Left cardiac atrium (tissue), 4 donors: ENCODE results near the gene LIN7C. TPM values are rescaled to one million over a fixed set of nuclear protein-coding genes. Genes with fewer than 3 reads are reported as not detected.

Experiments used
- ATAC-seq, 2 donors: fragments of 200-7000 bp; cut with Tn5 transposase; one replicate each; pipeline ENCODE4 v1.9.1; 2020; ENCODE audit warnings: mild to moderate bottlenecking in 2 of 2, moderate library complexity in 2 of 2
- DNase-seq: peaks from one replicate; pipeline ENCODE4 v3.0.0-alpha.2; 2020
- intact Hi-C, 2 donors: fragments of 100-400 bp; cut with DNase I; formaldehyde crosslinking; loops; one replicate each; pipeline versions ENCODE4 v1.14.1 to v1.15.1; 2022 to 2023
- total RNA-seq, 2 donors: library from RNA; stranded (reverse); fragmentation: NEBNext Ultra II Directional; extraction: Animal tissue kit (Norgen Biotek cat#: 25700); gene quantifications; one replicate each; pipeline ENCODE4 v1.2.1, GENCODE V29; 2021
- donor health status: DM: no; HTN: yes; CAD: no.
- donor health status: DM: no; HTN: yes; CAD: no; lungs with severe emphysema.
- donor health status: DM: yes; HTN: yes; CAD: no.
- donor health status: Dilated cardiomyopathy.

LIN7C gene
- total RNA-seq, 2 donors from 2014 or later = 15.4 to 24.2 TPM

DNA sequence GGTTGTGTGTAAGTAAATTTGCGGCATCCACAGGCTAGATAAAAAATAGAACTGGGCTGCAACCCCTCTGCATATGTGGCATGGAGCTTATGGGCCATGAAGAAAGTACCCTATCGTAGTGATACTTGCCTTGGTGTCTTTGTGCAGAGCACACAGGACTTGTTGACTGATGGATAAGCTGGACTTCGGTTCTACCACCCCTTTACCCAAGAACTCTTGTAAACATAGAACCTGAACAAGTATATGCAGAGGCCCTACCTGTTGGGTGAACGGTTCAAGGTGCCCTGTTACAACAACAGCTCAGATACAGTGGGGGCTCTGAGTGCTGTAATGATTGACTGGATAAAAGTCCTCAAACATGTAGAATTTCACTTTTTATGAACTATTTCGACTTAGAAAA is 30.9 kb downstream of the LIN7C start:
- ATAC-seq = no peak
- intact Hi-C loops = loop anchor here in 1 of 2 donors (10.0 kb wide), 1 partner anchor 111 kb away; the partner anchor contains the start of gene CCDC34
- DNase-seq = no peak

DNA sequence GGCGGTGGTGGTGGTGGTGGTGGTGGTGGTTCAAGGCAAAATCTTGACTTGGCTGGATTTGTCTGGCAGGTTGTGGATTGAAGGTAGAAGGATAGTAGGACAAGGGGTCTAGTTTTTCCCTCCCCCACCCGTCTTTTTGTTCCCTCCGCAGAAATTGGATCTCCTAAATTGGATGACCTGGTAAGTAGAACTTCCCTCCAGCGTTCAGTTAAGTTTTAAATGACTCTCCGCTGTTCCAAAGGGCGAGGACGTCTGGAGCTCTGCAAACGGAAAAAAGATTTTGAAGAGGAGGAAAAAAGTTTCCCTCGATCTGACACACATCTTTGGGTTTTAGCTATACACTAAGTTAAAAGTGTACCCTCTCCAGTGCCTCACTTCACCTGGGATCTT is 33.6 kb downstream of the LIN7C start:
- intact Hi-C loops = loop anchor here in 1 of 2 donors (10.0 kb wide), 1 partner anchor 108 kb away; the partner anchor contains the start of gene CCDC34
- ATAC-seq = peak in 1 of 2 donors; percentile 6
- DNase-seq = no peak

DNA sequence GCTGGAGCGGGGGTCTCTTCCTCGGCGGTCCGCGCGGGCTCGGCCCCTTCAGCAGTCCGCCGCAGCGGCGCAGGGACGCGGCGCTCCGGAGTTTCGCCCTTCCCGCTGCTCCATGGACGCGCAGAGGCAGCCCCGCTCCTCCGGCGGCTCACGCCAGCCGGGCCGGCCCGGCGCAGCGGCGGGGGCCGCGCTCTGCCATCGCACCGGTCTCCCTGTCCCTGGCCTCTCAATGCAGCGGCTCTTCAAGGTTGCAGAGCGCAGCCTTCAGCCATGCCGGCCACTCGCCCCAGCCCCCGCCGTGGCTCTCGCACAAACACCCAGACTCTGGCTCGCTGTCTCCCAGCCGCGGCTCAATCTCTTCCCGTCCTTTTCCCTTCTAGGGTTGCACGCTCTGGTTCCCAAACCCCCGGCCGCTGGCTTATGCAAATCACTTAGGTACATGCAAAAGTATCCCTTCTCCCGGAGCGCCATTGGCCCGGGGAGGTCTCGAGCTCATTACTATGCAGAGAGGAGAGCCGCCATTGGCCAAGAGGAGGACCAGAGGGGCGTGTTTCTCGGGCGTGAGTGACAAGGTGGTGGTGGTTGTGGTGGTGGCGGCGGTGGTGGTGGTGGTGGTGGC is 34.1 kb downstream of the LIN7C start, which contains the start of gene LGR4:
Gene LGR4 (minus strand): TSS at position 393 of the 619 bp plus-strand sequence. CDS start 488 bp downstream, outside the sequence.
- intact Hi-C loops = loop anchor here in 1 of 2 donors (10.0 kb wide), 1 partner anchor 108 kb away; the partner anchor contains the start of gene CCDC34
- peak; percentile 95 for DNase-seq
- ATAC-seq = peak; percentile 93 to 97

DNA sequence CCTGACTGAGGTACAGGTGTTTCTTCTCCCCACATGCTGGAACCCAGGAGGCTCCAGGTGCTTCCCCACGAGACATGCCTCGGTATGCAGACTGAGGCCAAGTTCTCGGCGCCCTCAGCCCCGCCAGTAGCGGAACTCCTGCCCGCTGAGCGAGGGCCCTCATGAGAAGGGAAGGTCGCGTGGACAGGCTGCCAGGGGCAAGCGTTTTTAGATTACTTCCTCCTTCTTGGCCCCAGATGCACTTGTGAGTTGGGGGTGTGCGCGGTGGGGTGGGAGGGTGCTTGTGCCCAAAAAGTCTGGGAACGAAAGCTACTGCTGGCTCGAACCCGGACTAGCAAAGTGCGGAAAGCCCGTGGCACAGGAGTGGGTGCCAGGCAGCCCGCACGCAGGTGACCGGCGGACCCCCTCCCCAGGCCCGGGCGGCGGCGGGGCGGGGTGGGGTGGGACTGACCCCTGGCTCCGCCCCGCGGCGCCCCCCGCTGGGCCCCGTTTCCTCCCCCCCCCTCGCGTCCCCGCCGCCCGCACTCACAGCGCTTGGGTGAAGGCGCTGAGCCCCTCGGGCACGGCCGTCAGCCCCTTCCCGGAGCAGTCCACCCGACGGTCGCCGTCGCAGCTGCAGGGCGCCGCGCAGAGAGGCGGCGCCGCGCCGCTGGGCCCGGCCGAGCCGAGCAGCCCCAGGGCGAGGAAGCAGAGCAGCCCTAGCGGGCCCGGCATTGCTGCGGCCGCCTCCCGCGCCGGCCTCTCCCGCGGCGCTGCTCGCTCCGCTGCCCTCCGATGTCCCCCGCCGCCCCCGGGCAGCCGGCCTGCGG is 34.8 kb downstream of the LIN7C start:
- DNase-seq (peak; percentile 47), ATAC-seq (peak; percentile 50 to 66)
- intact Hi-C loops = loop anchor here in 1 of 2 donors (10.0 kb wide), 1 partner anchor 107 kb away; the partner anchor contains the start of gene CCDC34

DNA sequence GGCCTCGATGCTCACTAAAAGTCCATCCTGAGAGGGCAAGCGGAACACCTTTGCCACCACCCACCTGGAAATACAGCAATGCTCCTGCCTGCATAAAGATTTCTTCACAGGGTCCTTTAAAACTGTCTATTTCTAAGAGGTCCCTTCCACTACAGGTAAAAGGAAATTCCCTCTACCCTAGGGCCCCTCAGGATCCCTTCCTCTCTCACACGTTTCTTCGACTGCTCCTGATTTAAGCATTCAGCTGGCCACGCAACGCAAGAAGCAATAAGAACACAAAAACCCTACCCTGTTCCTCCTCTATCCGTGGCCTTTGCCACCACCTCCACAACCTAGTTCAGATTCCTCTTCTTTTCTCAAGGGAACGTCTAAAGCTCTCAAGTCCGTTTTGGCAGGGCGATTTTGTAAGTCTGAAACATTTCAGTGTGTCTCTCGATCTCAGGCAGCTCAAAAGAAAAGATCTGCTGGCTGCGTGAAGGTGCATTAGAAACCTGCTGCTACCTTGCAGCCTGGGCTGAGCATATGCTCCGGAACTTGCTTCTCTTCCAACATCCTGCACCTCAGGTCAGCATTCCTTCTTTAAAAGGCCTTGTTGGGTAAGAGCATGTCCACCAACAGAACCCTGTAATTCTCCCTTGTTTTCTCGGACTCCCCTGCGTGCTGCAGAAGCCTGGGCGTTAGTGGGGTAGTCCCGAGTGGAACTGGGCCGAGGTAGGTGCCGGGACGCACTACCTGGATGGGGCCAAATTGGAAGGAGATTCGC is 35.6 kb downstream of the LIN7C start:
- no peak for ATAC-seq
- DNase-seq = no peak
- intact Hi-C loops = loop anchor here in 1 of 2 donors (10.0 kb wide), 1 partner anchor 106 kb away; the partner anchor contains the start of gene CCDC34

DNA sequence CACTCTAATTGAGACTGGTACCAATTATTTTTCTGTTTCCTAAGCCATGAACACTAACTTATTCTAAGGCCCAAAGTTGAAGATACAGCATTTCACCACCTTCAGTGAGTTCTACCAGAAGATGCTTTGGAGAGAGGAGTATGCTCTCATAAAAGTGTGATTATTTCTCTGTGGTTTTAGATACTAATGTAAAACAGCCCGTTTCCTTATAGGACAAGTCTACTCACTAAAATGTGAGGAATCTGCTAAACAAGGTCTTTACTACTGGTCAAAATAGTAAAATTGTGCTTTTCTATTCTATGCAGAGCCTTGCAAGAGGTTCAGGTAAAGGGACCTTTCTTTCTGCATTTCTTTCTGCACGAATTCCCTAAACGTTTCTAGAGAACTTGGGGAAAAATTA is 36.4 kb downstream of the LIN7C start:
- intact Hi-C loops = loop anchor here in 1 of 2 donors (10.0 kb wide), 1 partner anchor 105 kb away; the partner anchor contains the start of gene CCDC34
- DNase-seq (no peak), ATAC-seq (no peak)

DNA sequence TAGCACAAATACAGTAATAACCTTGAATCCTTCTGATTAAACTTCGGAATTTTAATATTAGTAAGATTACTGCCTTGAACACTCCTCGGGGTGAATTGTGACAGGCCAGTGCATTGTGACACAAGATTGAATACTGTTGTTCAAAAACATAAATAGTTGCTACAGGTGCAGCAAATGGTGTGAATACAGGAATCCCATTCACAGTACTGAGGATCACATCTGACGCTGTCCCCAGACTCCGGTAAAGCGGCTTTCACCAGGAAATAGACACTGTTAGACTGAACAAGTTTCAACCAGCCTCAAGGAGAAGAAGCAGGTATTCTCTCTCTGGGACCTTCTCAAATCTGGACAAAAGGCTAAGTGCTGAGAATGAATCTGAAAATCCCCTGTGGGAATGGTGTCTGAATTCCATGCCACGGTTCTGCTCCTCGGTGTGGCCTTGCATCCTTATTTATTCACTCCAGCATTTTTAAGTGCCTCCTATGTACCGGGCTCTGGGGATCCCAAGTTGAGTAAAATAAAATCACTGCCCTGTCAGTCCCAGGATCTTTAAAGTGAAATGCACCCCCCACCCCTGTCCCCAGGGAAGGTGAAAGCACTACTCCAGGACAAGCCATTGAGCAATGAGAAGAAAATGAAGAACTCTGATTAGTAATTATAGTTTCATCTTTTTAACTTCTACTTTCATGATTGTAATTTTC is 37.4 kb downstream of the LIN7C start:
- ATAC-seq (no peak), DNase-seq (no peak)
- intact Hi-C loops = no loop called here

DNA sequence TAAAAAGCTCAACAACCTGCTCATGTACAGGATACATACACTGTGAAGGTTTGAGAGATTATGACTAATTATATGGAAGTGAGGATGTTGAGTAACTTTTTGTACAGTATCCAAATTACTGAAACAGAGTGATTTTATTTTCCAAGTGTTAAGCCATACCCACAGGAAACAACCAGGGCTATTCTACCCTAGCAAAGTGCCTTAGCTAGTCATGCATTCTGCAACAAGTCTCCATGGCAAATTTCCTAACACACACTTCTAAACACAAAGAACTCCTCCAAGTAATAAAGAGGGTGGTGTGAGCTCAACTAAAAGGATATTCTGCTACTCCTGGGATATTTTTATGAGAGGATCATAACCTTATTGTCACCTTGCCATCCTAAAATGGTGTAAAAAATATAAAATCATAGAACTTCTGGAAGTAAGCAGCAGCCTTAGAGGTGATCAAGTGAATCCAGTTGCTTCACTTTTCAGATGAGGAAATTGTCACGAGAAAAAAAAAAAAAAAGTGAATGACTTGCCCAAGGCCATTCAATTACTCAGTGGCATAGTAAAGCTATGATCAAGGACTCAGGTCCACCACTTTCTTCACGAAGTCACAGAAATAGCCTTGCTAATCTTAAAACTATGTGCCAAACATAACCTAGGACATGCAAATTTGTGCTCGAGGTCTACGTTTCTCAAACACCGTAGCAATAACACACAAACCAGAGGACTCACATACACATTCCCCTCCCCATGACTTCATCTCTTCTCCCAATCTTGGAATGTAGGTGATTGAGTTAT is 38.2 kb downstream of the LIN7C start:
- intact Hi-C loops = no loop called here
- DNase-seq = no peak
- ATAC-seq = peak in 1 of 2 donors; percentile 16

DNA sequence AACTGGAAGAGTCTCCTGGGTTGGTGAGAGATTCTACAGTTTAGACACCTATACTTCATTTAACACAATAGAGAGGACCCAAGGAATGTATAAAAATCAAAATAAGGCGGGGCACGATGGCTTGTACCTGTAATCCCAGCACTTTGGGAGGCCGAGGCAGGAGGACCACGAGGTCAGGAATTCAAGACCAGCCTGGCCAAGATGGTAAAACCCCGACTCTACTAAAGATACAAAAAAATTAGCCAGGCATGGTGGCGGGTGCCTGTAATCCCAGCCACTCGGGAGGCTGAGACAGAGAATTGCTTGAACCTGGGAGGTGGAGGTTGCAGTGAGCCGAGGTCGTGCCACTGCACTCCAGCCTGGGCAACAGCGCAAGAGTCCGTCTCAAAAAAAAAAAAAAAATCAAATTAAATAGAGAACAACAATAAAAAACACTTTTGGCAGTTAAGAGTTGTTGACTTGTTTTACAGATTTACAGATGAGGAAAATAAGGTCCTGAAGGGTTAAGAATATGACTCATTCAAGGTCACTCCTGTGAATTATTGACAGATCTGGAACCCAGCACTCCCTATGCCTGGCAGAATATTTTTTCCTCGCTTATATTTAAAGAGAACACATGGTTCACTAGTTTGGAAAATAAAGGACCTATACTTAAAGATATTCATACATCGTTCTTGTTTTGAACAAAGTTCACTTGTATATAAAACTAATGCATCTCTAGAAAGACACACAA is 39.2 kb downstream of the LIN7C start:
- DNase-seq (no peak), ATAC-seq (no peak)
- intact Hi-C loops = no loop called here

DNA sequence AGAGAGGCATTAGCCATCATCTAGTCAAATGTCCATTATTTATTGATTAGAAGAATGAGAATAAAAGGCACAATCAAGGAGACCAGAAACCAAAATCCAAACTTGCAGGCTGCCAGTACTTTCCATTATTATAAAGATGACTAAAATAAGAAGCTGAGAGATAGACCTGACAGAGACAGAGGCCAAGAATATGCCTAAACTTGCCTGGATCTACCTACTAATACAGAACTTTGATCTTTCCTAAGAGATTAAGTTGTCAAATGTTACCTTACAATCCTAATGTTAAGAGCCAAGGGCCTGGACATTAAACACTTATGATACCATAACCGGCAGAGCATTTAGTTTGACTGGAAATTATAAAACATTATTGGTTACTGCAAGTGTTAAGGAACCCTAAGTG is 40.2 kb downstream of the LIN7C start:
- ATAC-seq (no peak), DNase-seq (no peak)
- intact Hi-C loops = no loop called here

DNA sequence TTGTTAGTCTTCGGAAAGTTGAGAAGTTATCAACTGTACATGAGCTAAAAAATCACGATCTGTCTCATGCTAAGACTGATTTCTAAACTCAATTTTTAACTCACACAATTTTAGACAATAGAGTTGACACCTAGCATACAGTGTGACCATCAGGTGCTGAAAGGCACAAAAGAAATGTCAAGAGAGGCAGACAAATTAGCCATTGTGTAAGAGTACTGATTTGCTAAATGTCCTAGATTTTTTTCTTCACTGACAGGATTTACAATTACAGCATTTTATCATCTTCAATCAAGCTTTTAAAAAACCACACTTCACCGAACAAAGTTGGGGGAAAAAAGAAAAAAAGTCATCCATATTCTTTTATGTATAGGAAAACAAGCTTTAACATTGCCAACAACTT is 40.9 kb downstream of the LIN7C start:
- DNase-seq (no peak), ATAC-seq (no peak)
- intact Hi-C loops = no loop called here

DNA sequence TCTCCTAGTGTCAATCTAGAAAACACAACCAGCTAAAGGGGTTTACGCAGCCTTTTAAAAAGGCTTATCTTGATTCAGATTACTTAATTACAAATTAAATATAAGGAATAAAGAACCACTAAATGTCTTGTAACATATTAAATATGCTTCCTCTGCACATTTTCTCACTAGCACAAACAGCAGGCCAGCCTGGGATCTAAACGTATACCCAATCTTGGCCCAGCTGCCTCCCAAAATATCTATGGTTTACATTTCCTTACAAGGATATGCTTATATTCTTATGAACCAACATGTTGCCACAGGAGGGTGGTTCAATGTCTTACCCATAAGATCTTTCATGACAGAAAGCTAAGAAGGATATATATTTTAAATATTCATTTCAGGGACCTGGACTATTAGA is 41.7 kb downstream of the LIN7C start:
- intact Hi-C loops = no loop called here
- no peak for ATAC-seq

DNA sequence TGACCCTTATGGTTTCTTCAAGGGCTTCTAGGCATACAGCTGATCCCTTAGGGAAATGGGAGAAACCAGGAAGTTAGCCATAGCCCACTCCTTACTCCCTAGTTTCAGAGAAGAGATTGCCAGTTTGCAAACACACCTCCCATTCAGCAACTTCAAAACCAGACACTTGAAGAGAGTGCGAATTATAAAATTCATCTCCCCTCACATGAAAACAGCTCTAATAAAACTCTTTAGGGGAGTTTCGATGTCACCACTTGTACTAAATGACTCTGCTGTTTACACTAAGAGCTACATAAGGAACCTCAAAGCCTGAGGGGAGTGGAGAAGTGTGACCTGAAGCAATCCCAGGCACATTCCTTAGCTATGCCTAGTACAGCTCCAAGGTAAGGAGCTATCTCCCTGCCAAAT is 42.3 kb downstream of the LIN7C start:
- DNase-seq (no peak), ATAC-seq (peak in 1 of 2 donors; percentile 69)
- intact Hi-C loops = no loop called here

More for the DNA sequence above, 41.7 kb downstream of the LIN7C start:
- no peak for DNase-seq

DNA sequence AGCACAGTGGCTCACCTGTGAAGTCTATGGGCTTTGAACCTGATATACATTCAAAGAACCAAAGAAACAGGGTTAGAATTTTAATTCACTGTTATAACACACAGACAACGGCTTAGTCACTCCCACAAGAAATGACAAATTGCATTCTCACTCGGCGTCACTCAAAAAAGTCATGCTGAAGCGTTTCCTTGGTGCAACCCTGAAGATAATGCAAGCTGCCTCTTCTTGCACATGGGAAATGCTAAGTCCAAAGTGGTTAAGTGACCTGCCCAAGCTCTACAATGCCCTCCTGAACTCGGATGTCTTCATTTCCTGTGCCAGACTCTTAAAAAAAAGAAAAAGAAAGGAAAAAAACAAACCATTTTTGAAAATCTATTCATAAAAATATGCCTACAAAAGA is 44.0 kb downstream of the LIN7C start:
- ATAC-seq (no peak), DNase-seq (no peak)
- intact Hi-C loops = no loop called here

DNA sequence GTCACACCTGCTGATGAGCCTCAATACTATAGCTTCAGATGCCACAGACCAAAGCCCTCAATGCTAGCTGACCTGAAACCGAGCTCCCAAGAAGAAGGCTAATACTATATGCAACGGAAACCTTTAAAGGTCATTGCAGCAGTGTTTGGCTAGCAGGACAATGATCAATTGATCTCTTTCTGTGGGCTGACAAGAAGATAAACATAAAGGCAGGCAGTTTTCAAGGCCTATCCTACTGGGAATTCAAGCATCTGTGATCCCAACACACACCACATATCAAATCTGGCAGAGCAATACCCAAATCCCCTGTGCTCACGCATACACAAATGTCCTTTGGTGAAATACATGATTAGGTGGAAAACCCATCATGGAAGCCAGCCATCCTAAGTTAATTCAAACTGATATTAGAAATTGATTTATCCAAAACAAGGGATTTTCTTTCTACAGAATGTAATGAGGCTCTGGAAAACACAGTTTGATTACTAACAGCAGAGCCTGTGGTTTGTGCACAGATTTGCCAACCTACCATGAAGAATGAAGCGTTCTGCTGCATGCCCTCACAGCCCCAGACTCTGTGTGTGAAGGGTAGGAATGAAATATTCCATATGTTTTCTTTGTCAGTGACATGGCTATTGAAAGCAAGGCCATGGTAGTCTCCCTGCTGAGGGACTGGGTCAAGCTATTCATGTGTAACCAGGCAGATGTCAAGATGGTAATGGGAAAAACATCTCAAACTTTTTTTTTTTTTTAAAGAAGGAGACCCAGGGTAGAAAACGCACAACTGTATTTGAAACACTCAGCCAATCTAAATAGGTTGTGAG is 46.2 kb downstream of the LIN7C start:
- ATAC-seq = no peak
- no peak for DNase-seq
- intact Hi-C loops = no loop called here

DNA sequence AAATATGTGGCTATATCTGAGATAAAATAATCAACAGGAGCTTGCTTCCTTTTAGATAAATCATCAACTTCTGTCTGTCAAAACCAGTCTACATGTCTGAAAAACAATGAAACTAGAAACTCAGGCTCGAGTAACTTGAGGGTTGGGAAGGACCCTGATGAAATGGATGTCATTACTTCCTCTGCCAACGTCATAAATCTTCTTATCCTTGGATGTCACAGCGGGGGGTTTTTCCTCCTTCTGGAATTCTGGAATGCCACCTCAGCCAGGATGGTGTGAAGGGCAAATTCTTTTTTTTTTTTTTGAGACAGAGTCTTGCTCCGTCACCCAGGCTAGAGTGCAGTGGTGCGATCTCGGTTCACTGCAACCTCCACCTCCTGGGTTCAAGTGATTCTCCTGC is 47.4 kb downstream of the LIN7C start:
- ATAC-seq (no peak), DNase-seq (no peak)
- intact Hi-C loops = no loop called here

DNA sequence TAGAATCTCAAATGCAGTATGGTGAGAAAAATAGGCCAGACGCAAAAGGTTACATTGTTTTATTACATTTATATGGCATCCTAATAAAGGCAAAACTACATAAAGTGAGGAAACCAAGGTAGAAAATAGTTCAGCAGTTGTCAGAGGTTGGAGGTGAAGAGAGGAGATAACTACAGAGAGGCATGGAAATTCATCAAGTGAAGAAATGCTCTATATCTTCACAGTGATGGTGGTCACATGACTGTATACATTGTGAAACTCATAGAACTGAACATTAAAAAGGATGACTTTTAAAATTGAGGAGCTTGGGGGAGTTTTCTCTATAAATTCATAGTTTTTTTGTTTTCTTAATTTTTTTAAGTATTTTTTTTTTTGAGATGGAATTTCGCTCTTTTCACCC is 48.4 kb downstream of the LIN7C start:
- no peak for ATAC-seq
- intact Hi-C loops = no loop called here

More for the DNA sequence above, 48.4 kb downstream of the LIN7C start:
- DNase-seq = no peak
